ENCODE results near the gene EML4.

GRCh38 chr2:42334220-42334619, 165.1 kb downstream of the EML4 start:
- no peak for TF ChIP-seq CTCF (conservative IDR thresholded peaks at IDR 0.05; ENCODE audit: low read depth, low read length)
- TF ChIP-seq EZH2 (IDR thresholded peaks at IDR 0.05; ENCODE audit: low read length, unreplicated experiment): no peak
